CD1c-positive myeloid dendritic cell (primary cell): ENCODE data around the gene GPR52.

ENCODE experiments used
- DNase-seq: peaks from one replicate; pipeline ENCODE4 v3.0.0-alpha.2; 2016; ENCODE audit errors: extremely low spot score

GPR52 gene

GRCh38 chr1:174466607-174467006 is 18.8 kb downstream of the GPR52 start:
- DNase-seq = no peak

GRCh38 chr1:174469052-174469451 is 21.3 kb downstream of the GPR52 start:
- no peak for DNase-seq

GRCh38 chr1:174469687-174470086 is 21.9 kb downstream of the GPR52 start:
- DNase-seq = no peak

DNA sequence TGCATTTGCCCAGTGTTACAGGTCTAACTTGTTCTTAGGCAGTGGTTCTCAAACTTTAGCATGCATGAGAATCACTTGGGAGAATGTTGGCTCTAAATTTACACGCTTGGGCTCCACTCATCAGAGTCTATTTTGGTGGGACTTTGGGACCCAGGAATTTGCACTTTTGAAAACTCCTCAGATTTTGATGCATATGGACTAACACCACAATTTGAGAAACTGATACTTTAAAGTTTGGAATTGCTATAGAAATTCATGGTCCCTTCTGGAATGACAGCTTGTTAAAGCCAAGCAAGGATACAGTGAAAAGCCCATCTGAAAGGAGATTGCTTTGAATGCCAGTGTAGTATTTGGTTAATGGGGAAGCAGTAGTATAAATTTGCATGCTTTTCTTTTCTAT is 31.5 kb downstream of the GPR52 start:
- no peak for DNase-seq

DNA sequence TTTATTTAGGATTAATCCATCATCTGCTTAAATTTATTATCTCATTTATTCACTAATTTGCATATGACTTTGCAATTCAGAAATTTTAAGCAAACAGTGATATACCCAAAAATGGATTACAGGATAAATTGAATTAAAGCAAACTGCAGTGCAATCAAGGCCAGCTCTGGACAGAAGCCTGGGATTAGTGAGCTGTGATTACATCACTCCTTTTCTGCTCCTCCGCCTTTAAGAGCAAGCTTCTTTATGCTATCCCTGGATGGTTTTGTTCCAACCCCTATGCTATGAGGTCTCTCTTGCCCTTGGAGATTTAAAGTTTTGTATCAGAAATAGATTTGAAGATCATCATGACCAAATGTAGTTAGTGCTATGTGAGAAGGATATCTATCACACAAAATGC is 32.6 kb downstream of the GPR52 start:
- no peak for DNase-seq

DNA sequence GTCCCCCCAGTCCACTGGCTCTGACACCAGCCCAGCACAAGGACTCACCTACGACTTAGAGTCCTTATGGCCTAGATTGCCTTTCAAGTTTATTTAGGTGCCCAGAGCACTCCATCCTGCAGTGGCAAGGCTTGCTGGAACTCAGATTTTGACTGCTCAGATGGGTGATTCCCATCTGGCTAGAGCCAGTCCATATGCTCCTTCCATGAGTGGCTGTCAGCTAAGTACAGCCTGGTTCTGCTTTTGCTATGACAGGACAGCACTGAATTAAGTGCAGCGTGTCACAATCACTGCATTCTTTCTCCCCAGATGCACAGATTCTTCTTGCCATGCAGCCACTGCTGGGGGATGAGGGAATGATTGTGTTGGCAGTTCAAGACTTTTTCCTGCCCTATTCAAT is 43.8 kb downstream of the GPR52 start:
- DNase-seq = no peak

- DNase-seq = no peak
Measured at GRCh38 chr1:174497478-174497877, 49.7 kb downstream of the GPR52 start.
